ENCODE measurements around the gene PXYLP1. TPM values are rescaled to one million over a fixed set of nuclear protein-coding genes. Genes with fewer than 3 reads are reported as not detected.
"Not testable (repeated sequence)": the region's sequence is repeated elsewhere in the genome, so short reads cannot be mapped to it uniquely, and the experiment has no call there.

The PXYLP1 gene
- total RNA-seq, 1 experiment from 2014 or later, result 7.8 TPM

- Histone ChIP-seq H2AFZ (no peak overlapping the region), H3K9me3 (ENCODE audit: insufficient read depth, low read depth) (no peaks in the 10 kb centered on the region), H3K27me3 (ENCODE audit: insufficient read depth, low read depth) (peaks cover 32% of the 10 kb centered on the region), H3K79me2 (ENCODE audit: low read depth) (no peaks in the 10 kb centered on the region), H3K9me2 (ENCODE audit: insufficient read depth) (no peaks in the 10 kb centered on the region), H3F3A (ENCODE audit: insufficient read depth, low read depth) (no peaks in the 10 kb centered on the region), H3K4me2 (no peak overlapping the region), H3K4me1 (replicated peaks; ENCODE audit: insufficient read depth) (no peaks in the 10 kb centered on the region), H4K20me1 (ENCODE audit: insufficient read depth) (no peaks in the 10 kb centered on the region), H3K36me3 (ENCODE audit: low read depth) (no peaks in the 10 kb centered on the region), H3K4me3 (no peak overlapping the region), H3K27ac (no peak overlapping the region)
- intact Hi-C loops (cut with micrococcal nuclease; ENCODE audit: unreplicated experiment), result no loop called here
- CTCF ChIA-PET, result no interaction called here
- POLR2A ChIA-PET (ENCODE audit: unreplicated experiment), result no interaction called here
- BruUV-seq (replicated peaks), result no TSS peak
- DNase-seq, result no peak
- TF ChIP-seq CTCF (conservative IDR thresholded peaks at IDR 0.05) (no peak), EZH2 (IDR thresholded peaks at IDR 0.05; ENCODE audit: low read depth) (no peak)
These were observed 27.3 kb upstream of the PXYLP1 start for GRCh38 chr3:141204343-141204742.

- H3K27me3 ChIP-seq (ENCODE audit: insufficient read depth, low read depth); H3K9me2 ChIP-seq (ENCODE audit: insufficient read depth); H3K36me3 ChIP-seq (ENCODE audit: low read depth); BruUV-seq (replicated peaks); intact Hi-C loops (cut with micrococcal nuclease; ENCODE audit: unreplicated experiment); H3K4me1 ChIP-seq (replicated peaks; ENCODE audit: insufficient read depth); H3F3A ChIP-seq (ENCODE audit: insufficient read depth, low read depth); H3K79me2 ChIP-seq (ENCODE audit: low read depth); POLR2A ChIA-PET (ENCODE audit: unreplicated experiment); H2AFZ ChIP-seq; H3K9me3 ChIP-seq (ENCODE audit: insufficient read depth, low read depth); DNase-seq; H4K20me1 ChIP-seq (ENCODE audit: insufficient read depth); H3K27ac ChIP-seq; H3K4me2 ChIP-seq; CTCF ChIA-PET; H3K4me3 ChIP-seq: not testable (repeated sequence)
These were observed 20.3 kb upstream of the PXYLP1 start for GRCh38 chr3:141211306-141211705.

GRCh38 chr3:141212101-141212500 lies 19.5 kb upstream of the PXYLP1 start:
- Histone ChIP-seq H3K4me1 (replicated peaks; ENCODE audit: insufficient read depth) (no peaks in the 10 kb centered on the region), H3K27ac (no peak overlapping the region), H3K36me3 (ENCODE audit: low read depth) (no peaks in the 10 kb centered on the region), H3K27me3 (ENCODE audit: insufficient read depth, low read depth) (no peaks in the 10 kb centered on the region), H2AFZ (no peak overlapping the region), H3K4me3 (no peak overlapping the region), H3K79me2 (ENCODE audit: low read depth) (no peaks in the 10 kb centered on the region), H3F3A (ENCODE audit: insufficient read depth, low read depth) (no peaks in the 10 kb centered on the region), H3K4me2 (no peak overlapping the region), H3K9me3 (ENCODE audit: insufficient read depth, low read depth) (no peaks in the 10 kb centered on the region; the same call in 1 of the 2 replicates), H4K20me1 (ENCODE audit: insufficient read depth) (no peaks in the 10 kb centered on the region), H3K9me2 (ENCODE audit: insufficient read depth) (no peaks in the 10 kb centered on the region)
- BruUV-seq (replicated peaks), result no TSS peak
- TF ChIP-seq CTCF (conservative IDR thresholded peaks at IDR 0.05), result no peak
- TF ChIP-seq EZH2 (IDR thresholded peaks at IDR 0.05; ENCODE audit: low read depth), result no peak
- POLR2A ChIA-PET (ENCODE audit: unreplicated experiment), result no interaction called here
- CTCF ChIA-PET, result no interaction called here
- no peak for DNase-seq
- intact Hi-C loops (cut with micrococcal nuclease; ENCODE audit: unreplicated experiment), result no loop called here

GRCh38 chr3:141212555-141212954 lies 19.1 kb upstream of the PXYLP1 start:
- no peak overlapping the region for H2AFZ ChIP-seq
- H3K4me1 ChIP-seq (replicated peaks; ENCODE audit: insufficient read depth), result no peaks in the 10 kb centered on the region
- no peak overlapping the region for H3K4me3 ChIP-seq
- no peaks in the 10 kb centered on the region; the same call in 1 of the 2 replicates for H3K9me3 ChIP-seq (ENCODE audit: insufficient read depth, low read depth)
- no peaks in the 10 kb centered on the region for H3K36me3 ChIP-seq (ENCODE audit: low read depth)
- no peaks in the 10 kb centered on the region for H4K20me1 ChIP-seq (ENCODE audit: insufficient read depth)
- no peaks in the 10 kb centered on the region for H3K27me3 ChIP-seq (ENCODE audit: insufficient read depth, low read depth)
- ChIA-PET CTCF (no interaction called here), POLR2A (ENCODE audit: unreplicated experiment) (no interaction called here)
- no TSS peak for BruUV-seq (replicated peaks)
- H3K79me2 ChIP-seq (ENCODE audit: low read depth), result no peaks in the 10 kb centered on the region
- intact Hi-C loops (cut with micrococcal nuclease; ENCODE audit: unreplicated experiment), result no loop called here
- TF ChIP-seq CTCF (conservative IDR thresholded peaks at IDR 0.05) (no peak), EZH2 (IDR thresholded peaks at IDR 0.05; ENCODE audit: low read depth) (no peak)
- H3F3A ChIP-seq (ENCODE audit: insufficient read depth, low read depth), result no peaks in the 10 kb centered on the region
- no peak for DNase-seq
- no peak overlapping the region for H3K4me2 ChIP-seq
- H3K9me2 ChIP-seq (ENCODE audit: insufficient read depth), result no peaks in the 10 kb centered on the region
- no peak overlapping the region for H3K27ac ChIP-seq
